Measurements from ENCODE around the gene KLK13. TPM values are rescaled to one million over a fixed set of nuclear protein-coding genes. Genes with fewer than 3 reads are reported as not detected.

Gene KLK13
- polyA plus RNA-seq, 1 donor from 2014 or later, result not detected

- Mint-ChIP-seq H3K4me1 (peaks cover 0 to 3% (median 0%) of the 10 kb centered on the region in 3 donors), H3K9me3 (peaks cover 0 to 5% (median 0%) of the 10 kb centered on the region in 3 donors), H3K36me3 (no peaks in the 10 kb centered on the region), H3K4me3 (no peak overlapping the region), H3K27me3 (peaks cover 23% of the 10 kb centered on the region), H3K27ac (peak overlapping the region in 1 of 3 donors; percentile 69)
Observed at GRCh38 chr19:51010066-51010795, 54.7 kb downstream of the KLK13 start.

GRCh38 chr19:51009061-51009891, 55.6 kb downstream of the KLK13 start:
- Mint-ChIP-seq H3K4me3 (no peak overlapping the region), H3K4me1 (peaks cover 0 to 3% (median 0%) of the 10 kb centered on the region in 3 donors), H3K36me3 (no peaks in the 10 kb centered on the region), H3K27me3 (peaks cover 17% of the 10 kb centered on the region), H3K9me3 (peaks cover 0 to 3% (median 0%) of the 10 kb centered on the region in 3 donors), H3K27ac (no peak overlapping the region)

- Mint-ChIP-seq H3K27ac (no peak overlapping the region), H3K27me3 (peaks cover 11% of the 10 kb centered on the region), H3K4me3 (no peak overlapping the region), H3K4me1 (peaks cover 0 to 3% (median 0%) of the 10 kb centered on the region in 3 donors), H3K9me3 (peaks cover 0 to 3% (median 1%) of the 10 kb centered on the region in 3 donors), H3K36me3 (no peaks in the 10 kb centered on the region)
Observed at GRCh38 chr19:51007488-51007887, 57.4 kb downstream of the KLK13 start.

GRCh38 chr19:51006406-51006805, 58.5 kb downstream of the KLK13 start:
- peaks cover 9% of the 10 kb centered on the region for H3K27me3 Mint-ChIP-seq
- H3K27ac Mint-ChIP-seq, result no peak overlapping the region
- no peak overlapping the region for H3K4me3 Mint-ChIP-seq
- H3K4me1 Mint-ChIP-seq, result peaks cover 0 to 4% (median 0%) of the 10 kb centered on the region in 3 donors
- peaks cover 0 to 1% (median 1%) of the 10 kb centered on the region in 3 donors for H3K9me3 Mint-ChIP-seq
- H3K36me3 Mint-ChIP-seq, result no peaks in the 10 kb centered on the region

Other genes with a start within 250 kb of the KLK13 start
- 15.5 TPM for gene KLK1, start 241.3 kb downstream of the KLK13 start, polyA plus RNA-seq
- gene KLK15, start 231.5 kb downstream of the KLK13 start, polyA plus RNA-seq, result not detected
- not detected for gene KLK3, start 210.2 kb downstream of the KLK13 start, polyA plus RNA-seq
- not detected for gene KLK2, start 191.7 kb downstream of the KLK13 start, polyA plus RNA-seq
- gene KLK4, start 153.7 kb downstream of the KLK13 start, polyA plus RNA-seq, result not detected
- not detected for gene KLK5, start 112.1 kb downstream of the KLK13 start, polyA plus RNA-seq
- gene KLK6, start 95.5 kb downstream of the KLK13 start, polyA plus RNA-seq, result not detected
- not detected for gene KLK7, start 81.2 kb downstream of the KLK13 start, polyA plus RNA-seq
- gene KLK8, start 63.5 kb downstream of the KLK13 start, polyA plus RNA-seq, result not detected
- gene KLK10, start 45.4 kb downstream of the KLK13 start, polyA plus RNA-seq, result not detected
- gene KLK11, start 38.5 kb downstream of the KLK13 start, polyA plus RNA-seq, result not detected
- not detected for gene KLK12, start 30.1 kb downstream of the KLK13 start, polyA plus RNA-seq
- not detected for gene KLK14, start 17.8 kb upstream of the KLK13 start, polyA plus RNA-seq
- gene CTU1, start 43.3 kb upstream of the KLK13 start, polyA plus RNA-seq, result 2.8 TPM
- gene SIGLEC9, start 59.8 kb upstream of the KLK13 start, polyA plus RNA-seq, result 0.21 TPM
- not detected for gene SIGLEC7, start 77.2 kb upstream of the KLK13 start, polyA plus RNA-seq
- gene CD33, start 160.0 kb upstream of the KLK13 start, polyA plus RNA-seq, result 0.55 TPM
- not detected for gene SIGLECL1, start 186.0 kb upstream of the KLK13 start, polyA plus RNA-seq
- gene IGLON5, start 246.6 kb upstream of the KLK13 start, polyA plus RNA-seq, result not detected